Panc1 (cell line): ENCODE results near the gene HIGD2A.

Source experiments
- SIN3A ChIP-seq: IDR thresholded peaks from 2 replicates; pipeline ENCODE4 v1.6.1; 2012; ENCODE audit warnings: low read depth, mild to moderate bottlenecking, low read length, moderate library complexity, borderline replicate concordance; ENCODE audit not compliant: insufficient read depth
- TF ChIP-seq, protein P1 (sequence below): fragments of 450-650 bp; IDR thresholded peaks from 2 replicates; pipeline ENCODE4 v1.5.1; 2017; ENCODE audit warnings: mild to moderate bottlenecking

- TF ChIP-seq SIN3A = no peak
- TF ChIP-seq, protein P1, sequence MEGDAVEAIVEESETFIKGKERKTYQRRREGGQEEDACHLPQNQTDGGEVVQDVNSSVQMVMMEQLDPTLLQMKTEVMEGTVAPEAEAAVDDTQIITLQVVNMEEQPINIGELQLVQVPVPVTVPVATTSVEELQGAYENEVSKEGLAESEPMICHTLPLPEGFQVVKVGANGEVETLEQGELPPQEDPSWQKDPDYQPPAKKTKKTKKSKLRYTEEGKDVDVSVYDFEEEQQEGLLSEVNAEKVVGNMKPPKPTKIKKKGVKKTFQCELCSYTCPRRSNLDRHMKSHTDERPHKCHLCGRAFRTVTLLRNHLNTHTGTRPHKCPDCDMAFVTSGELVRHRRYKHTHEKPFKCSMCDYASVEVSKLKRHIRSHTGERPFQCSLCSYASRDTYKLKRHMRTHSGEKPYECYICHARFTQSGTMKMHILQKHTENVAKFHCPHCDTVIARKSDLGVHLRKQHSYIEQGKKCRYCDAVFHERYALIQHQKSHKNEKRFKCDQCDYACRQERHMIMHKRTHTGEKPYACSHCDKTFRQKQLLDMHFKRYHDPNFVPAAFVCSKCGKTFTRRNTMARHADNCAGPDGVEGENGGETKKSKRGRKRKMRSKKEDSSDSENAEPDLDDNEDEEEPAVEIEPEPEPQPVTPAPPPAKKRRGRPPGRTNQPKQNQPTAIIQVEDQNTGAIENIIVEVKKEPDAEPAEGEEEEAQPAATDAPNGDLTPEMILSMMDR = no peak
These were observed 38.3 kb downstream of the HIGD2A start for GRCh38 chr5:176426876-176427275.
